HL-60/S4 (cell line): Measurements from ENCODE around the gene BCLAF1.
"Not testable (repeated sequence)": the region's sequence is repeated elsewhere in the genome, so short reads cannot be mapped to it uniquely, and the experiment has no call there.

ENCODE experiments used
- in situ Hi-C: fragments of 300-500 bp; cut with MboI; formaldehyde crosslinking; loops from 2 replicates; pipeline ENCODE4 v1.14.3; 2022; ENCODE audit warnings: low sequenced_read_pairs

Gene BCLAF1

GRCh38 chr6:136312975-136313374 lies 23.3 kb upstream of the BCLAF1 start:
- in situ Hi-C loops, result no loop called here

DNA sequence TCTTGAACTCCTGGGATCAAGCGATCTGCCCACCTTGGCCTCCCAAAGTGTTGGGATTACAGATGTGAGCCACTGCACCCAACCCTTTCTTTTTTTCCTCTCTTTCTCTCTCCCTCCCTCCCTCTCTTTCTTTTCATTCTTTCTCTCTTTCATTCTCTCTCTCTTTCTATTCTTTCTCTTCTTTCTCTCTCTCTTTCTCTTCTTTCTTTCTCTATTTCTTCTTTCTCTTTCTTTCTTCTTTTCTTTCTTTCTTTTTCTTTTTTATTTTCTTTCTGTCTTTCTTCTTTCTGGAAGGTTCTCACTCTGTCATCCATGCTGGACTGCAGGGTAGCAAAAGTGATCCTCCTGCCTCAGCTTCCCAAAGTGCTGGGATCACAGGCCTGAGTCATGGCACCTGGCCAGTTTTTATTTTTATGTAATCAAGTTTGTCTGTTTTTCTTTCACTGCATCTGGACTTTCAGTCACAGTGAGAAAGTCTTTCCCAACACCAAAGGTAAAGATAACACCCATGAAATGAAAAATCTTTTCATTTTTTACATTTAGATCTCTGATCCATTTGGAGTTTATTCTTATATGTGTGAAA lies 20.2 kb upstream of the BCLAF1 start:
- in situ Hi-C loops, result no loop called here

- in situ Hi-C loops, result no loop called here
Observed at GRCh38 chr6:136309171-136309570, 19.5 kb upstream of the BCLAF1 start.

- in situ Hi-C loops, result not testable (repeated sequence)
Observed at GRCh38 chr6:136308469-136308868, 18.8 kb upstream of the BCLAF1 start.

GRCh38 chr6:136307351-136307750 lies 17.7 kb upstream of the BCLAF1 start:
- in situ Hi-C loops, result no loop called here

DNA sequence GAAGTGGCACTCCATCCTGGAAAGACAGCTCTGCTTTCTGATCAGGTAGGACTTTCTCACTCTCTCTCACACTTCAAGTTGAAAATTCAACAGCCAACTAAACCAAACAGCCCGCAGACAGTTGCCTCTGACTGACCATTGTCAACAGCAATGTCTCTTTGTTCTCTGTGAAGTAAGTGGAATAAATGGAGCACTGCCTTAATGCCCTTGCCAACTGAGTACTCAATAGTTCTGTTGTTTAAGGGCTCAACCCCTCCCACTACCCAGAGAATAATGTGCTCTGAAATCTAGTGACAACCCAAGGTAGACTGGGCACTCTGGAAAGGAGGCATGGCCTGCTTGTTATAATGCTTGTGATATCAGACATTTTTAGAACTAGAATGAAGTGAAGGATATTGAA lies 16.8 kb upstream of the BCLAF1 start:
- in situ Hi-C loops, result no loop called here

- in situ Hi-C loops, result no loop called here
Observed at GRCh38 chr6:136304410-136304809, 14.8 kb upstream of the BCLAF1 start.

GRCh38 chr6:136303516-136303915 lies 13.9 kb upstream of the BCLAF1 start:
- in situ Hi-C loops, result no loop called here

GRCh38 chr6:136294621-136295020 lies 5.0 kb upstream of the BCLAF1 start:
- in situ Hi-C loops, result no loop called here

- in situ Hi-C loops, result no loop called here
Observed at GRCh38 chr6:136290410-136291010, 864 bp upstream of the BCLAF1 start.

DNA sequence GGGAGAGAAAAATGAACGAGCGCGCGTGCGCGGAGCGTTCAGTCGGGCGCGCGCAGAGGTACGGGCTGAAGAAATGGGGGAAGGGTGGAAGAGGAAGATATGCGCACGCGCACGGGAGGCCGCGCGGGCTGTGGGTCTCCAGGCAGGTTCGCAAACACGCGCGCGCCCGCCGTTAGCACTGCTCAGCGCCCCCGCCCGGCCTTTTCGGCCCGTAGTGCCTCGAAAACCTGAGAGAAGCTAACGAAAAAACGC lies 393 bp downstream of the BCLAF1 start:
- in situ Hi-C loops, result no loop called here

GRCh38 chr6:136288566-136289326 lies 900 bp downstream of the BCLAF1 start:
- in situ Hi-C loops, result no loop called here

DNA sequence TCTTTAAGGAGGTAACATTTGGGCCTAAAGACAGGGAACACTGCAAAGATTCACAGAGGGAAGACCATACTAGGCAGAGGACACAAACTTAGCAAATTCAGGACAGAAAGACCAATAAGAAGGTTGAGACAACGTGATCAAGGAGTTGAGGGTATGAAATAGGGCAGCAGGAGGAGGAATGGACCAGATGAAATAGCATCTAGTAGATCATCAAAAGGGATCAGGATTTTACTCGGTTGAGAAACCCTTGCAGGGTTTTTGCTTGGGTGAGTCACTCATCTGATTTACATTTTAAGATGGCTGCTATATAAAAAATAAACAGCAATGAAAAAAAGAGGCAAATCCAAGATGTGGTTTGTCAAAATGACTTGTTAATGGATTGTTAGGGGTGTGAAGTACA lies 4.7 kb downstream of the BCLAF1 start:
- in situ Hi-C loops, result no loop called here

DNA sequence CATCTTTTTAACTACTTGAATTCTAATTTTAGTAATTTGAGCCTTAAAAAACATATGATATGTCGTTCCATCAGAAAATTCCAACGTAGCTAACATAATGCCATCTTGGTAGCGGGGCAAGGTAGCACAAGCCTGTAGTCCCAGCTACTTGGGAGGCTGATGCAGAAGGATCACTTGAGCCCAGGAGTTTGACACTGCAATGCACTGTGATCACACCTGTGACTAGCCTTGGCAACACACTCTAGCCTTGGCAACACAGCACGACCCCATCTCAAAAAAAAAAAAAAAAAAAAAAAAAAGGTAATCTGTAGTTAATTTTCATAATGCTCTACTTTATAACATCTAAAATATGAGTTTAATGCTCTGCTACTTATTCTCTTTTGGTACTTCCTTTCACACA lies 6.7 kb downstream of the BCLAF1 start:
- in situ Hi-C loops, result no loop called here

DNA sequence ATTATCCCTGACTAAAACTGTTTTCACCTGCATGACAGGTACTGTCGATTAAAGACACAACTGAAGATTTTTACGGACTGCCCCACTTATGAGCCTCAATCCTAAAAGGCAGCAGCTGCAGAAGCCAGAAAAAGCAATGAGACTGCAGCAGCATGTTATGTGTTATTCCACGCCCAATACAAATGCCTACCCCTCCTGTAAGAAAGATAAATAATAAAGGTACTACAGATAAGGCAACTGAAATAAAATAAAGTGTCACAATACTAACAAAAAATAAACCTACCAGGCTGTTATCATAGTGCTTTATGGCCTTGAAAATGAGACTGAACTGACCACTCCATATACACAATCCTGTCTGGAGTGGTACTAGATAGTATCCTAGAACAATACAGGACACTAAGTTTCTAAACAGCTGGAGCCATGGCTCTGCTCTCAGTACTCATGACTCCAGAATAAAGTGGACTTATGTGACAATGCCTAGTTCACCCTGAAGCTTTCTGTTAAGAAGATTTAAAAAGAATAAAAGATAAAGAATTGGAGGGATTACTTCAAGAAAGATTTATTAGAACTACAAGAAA lies 9.5 kb downstream of the BCLAF1 start:
- in situ Hi-C loops, result no loop called here

- in situ Hi-C loops, result no loop called here
Observed at GRCh38 chr6:136274062-136274461, 15.6 kb downstream of the BCLAF1 start.

GRCh38 chr6:136265101-136265500 lies 24.5 kb downstream of the BCLAF1 start:
- in situ Hi-C loops, result no loop called here

DNA sequence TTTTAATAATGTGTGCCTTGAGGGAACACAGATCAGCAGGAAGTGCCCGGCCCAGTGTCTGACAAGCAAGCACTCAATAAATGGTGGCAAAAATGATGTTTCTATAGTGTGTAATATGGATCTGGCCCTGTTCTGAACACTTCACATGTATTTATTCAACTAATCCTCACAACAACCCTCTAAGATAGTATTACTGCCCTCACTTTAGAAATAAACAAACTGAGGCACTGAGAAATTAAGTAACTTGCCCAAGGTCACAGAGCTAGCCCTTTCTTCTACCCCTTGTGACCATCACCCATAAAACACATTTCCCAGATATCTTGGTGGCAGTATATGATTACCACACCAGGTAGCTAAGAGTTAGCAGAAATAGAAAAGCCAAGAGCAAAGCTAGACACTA lies 26.7 kb downstream of the BCLAF1 start:
- in situ Hi-C loops, result no loop called here

GRCh38 chr6:136254851-136255466 lies 34.7 kb downstream of the BCLAF1 start:
- in situ Hi-C loops, result no loop called here

DNA sequence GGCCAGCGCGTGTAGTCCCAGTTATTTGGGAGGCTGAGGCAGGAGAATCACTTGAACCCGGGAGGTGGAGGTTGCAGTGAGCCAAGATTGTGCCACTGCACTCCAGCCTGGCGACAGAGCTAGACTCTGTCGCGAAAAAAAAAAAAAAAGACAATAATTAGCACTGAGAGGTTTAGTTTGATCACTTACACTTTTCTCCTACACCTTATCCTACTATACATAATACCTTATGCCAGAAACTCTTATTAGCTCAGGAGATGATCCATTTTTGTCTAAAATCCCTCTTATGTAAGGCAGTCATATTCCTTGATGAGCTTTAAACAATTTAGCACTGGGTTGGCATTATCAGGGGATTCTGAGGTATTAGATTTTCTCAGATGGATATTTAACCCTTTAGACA lies 35.9 kb downstream of the BCLAF1 start:
- in situ Hi-C loops, result no loop called here

DNA sequence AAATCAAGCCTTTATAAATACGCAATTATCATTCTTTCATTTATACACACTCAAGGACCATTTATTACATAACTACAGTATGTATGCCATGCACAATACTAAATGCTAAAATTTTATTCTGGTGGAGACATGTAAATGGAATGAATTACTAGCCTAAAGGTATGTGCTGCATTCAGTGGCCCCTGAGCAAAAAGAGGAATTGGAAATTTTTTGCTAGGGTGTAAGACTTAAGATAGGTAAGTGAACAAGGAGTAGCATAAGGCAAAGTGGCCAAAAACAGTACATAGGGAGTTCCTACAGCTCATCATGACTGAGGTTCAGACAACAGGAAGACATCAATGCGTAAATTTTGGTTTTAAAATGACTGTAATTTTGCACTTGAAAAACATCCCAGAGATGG lies 37.2 kb downstream of the BCLAF1 start:
- in situ Hi-C loops, result no loop called here

DNA sequence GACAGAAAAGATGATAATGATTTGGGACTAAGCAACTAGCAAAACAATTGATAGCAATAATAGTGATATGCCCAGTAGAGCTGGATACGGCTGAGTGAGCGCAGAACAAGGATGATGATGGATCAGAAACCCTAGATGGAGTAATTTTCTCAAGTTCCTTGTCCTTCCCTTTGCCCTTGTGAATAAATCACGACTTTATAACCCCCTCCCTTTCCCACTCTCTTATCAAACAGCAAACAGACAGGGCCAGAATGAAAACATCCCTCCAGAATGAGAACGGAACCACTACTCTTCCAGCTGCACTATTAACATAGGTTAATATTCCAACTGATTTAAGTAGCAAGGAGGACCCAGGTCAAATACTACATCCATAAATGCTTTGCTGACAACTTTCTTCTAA lies 38.3 kb downstream of the BCLAF1 start:
- in situ Hi-C loops, result no loop called here
